GM21515 (cell line): Measurements from ENCODE around the gene ARF1.
A peak's percentile ranks its signal among the peaks of the same experiment; 100 is the strongest.

Source experiments
- ATAC-seq: cut with Tn5 transposase; IDR thresholded peaks from one replicate; pipeline ENCODE4 v1.9.1; 2021; ENCODE audit not compliant: unreplicated experiment

ARF1 gene

DNA sequence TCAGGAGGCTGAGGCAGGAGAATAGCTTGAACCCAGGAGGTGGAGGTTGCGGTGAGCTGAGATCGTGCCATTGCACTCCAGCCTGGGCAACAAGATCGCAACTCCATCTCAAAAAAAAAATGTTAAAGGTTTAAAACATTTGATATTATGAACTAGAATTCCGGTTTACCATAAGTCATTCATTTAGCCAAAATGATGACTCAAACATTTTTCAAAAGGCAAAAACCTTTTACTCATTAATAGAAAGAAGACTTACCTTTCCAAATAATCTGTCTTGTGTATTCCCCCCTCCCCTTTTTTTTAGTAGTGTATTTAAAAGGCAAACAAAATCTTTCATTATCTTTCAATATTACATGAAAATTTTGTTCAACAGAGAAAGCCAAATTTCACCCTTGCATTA is 34.8 kb downstream of the ARF1 start:
- no peak for ATAC-seq

DNA sequence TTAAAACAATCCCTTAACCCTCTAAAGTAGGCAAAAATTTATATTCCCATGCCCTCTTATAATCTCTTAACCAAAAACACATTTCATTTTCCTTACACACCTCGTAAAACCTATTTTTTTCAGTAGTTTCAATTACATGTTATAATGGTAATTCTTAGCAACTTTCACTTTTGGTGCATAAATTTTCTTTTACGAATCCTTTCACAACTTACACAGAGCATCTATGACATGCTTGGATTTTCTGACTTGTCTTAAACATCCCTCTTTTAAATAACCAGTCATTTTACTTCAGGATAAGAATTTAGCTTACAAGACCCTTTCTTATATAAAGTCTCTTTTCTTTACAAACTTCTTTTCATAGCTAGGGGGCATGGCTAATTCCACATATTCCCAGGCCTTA is 35.5 kb downstream of the ARF1 start:
- no peak for ATAC-seq

- no peak for ATAC-seq
These were observed 37.8 kb downstream of the ARF1 start for GRCh38 chr1:228120351-228120750.

- no peak for ATAC-seq
These were observed 38.5 kb downstream of the ARF1 start for GRCh38 chr1:228120857-228121489.

GRCh38 chr1:228122921-228123441 is 40.5 kb downstream of the ARF1 start:
- no peak for ATAC-seq

DNA sequence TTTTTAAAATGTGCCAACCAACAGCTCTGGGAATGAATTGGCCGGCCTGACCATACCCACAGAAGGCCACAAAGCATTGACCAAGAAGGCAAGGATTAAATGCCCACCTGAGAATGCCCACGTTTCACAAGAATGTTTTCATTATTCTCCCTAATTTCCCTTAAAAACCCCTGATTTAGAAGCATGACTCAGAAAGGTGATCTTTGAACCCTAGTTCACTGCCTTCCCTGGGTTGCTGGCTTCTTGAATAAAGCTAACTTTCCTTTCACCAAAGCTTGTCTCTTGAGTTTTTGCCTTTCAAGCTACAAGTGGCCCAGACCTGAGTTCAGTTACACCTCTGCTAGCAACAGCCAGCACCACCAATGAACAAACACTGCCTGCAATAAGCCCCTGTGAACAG is 41.0 kb downstream of the ARF1 start:
- ATAC-seq = no peak

DNA sequence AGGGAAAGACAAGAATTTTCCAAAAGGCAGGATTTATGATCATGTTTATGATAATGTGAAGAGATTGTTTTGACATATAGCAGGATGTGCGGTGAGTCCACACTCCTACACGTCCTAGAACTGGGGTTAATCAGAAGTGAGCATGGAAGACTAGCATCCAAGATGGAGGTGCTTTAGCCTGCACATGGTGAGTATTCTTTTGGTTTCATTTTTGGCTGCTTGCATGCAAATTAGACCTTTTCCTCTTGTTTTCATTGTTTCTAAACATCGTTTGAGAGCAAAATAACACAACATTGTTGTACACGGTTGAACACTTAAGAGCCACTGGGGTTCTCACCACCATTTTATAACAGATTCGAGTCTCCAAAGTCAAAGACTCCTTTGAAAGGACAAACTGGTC is 42.7 kb downstream of the ARF1 start:
- no peak for ATAC-seq

GRCh38 chr1:228131766-228132165 is 49.3 kb downstream of the ARF1 start:
- no peak for ATAC-seq

DNA sequence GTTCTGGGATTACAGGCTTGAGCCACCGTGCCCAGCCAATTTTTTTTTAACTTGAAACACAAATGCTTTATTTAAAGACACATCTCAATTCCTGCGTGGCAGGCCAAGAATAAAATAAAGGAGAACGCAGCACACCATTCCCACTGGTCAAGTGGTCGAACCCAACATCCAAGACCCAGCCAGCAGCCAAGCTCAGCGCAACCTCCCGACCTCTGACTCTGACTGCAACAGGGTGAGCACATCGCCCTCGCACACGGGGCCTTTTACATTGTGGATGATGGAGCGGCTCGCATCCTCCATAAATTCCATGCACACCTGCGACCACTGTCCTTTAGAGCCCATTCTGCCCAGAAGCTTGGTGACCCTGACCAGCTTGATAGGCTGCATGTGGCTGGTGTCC is 52.1 kb downstream of the ARF1 start:
- no peak for ATAC-seq

DNA sequence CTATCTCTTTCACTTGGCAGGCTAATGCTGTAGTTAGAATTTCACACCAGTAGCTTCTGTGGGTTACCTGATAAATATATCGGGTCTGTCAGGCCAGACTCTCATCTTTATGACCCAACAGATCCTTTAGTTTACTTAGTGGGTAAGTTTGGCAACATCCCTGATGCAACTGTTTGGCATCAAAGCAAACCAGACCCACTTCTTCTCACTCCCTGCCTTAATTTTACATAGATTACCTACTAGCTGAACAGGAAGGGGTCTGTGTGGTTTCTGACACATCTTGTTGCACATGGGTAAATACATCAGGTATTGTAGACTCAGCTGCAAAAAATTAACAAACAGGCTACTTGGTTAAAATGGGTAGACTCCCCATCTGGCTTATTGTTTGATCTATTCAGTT is 54.4 kb downstream of the ARF1 start:
- ATAC-seq = no peak

DNA sequence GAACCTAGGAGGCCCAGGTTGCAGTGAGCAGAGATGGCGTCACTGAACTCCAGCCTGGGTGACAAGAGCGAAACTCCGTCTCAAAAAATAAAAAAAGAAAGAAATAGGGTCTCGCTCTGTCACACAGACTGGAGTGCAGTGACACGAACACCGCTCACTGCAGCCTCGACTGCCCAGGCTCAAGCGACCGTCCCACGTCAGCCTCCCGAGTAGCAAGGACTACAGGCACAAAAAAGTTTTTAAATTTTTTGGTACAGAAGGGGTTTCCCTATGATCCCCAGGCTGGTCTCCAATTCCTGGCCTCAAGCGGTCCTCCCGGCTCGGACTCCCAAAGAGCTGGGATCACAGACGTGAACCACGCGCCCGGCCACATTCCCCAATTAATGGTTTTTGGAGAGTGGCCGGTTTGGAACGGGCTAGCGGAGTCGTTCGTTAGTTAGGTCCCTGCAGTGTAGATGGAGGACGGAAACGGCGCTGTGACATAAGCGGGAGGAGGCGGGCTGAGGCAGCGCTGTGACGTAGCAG is 57.0 kb downstream of the ARF1 start:
- ATAC-seq = no peak

DNA sequence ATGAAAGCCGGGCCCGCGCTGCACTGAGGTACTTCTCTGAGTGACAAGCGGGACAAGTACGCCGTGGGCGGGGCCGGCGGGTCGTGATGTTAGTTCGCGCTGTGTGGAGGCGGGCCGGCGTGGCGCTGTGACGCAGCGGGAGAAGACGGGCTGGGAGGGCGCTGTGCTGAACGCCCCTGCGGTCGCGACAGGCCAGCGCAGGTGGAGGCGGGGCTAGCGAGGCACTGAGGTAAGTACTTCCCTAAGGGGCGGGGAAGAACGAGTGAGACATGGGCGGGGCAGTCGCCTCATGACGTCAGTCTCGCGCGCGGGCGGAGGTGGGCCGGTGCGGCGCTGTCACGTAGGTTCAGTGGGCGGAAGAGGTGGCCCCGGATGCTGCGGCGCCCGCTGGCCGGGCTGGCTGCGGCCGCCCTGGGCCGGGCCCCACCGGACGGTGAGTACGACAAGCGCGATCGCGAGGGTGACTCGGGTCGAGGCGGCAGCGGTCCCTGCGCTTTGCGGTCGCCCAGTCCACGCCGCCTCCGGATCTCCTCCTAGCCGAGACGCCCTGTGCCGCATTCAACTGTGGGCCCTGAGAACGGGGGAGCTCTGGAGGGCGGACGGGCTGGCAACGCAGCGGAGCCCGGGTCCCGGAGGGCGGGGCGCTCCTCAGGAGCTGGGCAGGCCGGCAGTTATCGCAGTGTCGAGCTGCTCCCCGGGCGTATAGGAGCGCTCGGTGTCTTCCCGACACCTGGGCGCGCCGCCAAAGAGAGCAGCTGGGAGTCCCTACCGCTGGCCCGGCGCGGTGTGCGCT is 57.6 kb downstream of the ARF1 start, which contains the start of gene GUK1:
Gene GUK1 (plus strand): TSS at position 349 of the 793 bp plus-strand sequence. CDS start 24 bp downstream, at position 373.
- ATAC-seq = peak; percentile 92

DNA sequence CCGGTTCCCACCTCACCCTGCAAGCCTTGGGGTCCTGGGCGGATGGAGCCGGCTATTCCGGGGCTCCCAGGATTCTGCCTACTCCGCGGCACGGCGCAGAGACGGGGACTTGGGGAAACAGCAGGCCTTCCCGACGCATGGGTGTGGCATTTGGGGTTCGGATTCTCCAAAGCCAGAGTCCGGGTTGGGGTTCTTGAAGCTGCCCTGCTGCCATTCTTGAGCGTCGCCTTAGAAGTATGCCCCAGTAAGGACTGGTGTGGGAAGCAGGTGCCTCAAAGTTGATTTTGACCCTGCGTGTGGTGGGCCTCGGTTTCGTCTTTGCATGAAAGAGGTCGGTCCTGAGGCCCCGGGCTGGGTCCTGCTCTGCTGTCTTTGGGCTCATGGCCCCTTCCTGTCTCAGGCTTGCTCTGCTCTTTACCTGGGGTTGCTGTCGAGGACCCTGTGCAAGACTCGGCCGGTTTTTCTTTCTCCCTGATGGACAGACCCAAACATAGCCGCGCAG is 58.3 kb downstream of the ARF1 start:
- ATAC-seq = no peak

GRCh38 chr1:228141226-228142044 is 58.9 kb downstream of the ARF1 start:
- ATAC-seq = no peak

DNA sequence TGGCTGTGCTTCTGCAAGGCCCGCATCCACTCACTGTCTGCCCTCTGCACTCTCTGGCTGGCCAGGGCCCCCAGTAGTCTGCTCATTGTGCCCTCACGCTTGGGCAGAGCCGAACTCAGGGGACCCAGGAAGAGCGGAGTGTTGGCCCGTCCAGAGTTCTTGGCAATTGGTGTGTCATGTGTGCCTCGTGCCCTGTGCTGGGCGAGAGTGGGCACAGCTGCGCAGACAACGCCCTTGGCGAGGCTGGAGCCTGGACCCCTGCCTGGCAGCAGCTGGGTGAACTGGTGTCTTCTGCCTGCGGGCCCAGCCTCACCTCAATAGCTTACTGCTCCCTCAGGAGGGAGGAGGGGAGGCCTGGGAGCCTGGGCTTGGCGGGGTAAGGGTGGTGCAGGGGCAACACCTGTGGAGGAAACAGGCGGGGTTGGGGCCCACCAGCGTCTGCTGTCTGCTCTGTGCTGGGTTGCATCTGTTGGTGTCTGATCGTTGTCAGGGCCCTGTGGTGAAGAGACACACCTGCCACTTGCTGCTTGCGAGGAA is 59.7 kb downstream of the ARF1 start:
- ATAC-seq = no peak

DNA sequence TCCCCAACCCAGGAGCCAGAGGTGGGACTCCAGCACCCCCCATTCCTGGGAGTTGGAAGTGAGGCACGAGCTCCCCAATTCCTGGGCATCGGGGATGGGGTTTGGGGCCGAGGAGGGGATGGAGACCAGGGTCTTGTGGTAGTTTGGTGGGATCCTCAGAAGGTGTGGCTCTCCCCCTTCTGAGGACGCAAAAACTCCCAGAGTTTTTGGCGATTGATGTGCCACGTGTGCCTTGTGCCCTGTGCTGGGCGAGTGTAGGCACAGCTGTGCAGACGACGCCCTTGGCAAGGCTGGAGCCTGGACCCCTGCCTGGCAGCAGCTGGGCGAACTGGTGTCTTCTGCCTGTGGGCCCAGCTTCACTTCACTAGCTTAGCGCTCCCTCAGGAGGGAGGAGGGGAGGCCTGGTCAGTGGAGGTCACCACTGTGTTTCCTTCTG is 60.2 kb downstream of the ARF1 start:
- no peak for ATAC-seq

DNA sequence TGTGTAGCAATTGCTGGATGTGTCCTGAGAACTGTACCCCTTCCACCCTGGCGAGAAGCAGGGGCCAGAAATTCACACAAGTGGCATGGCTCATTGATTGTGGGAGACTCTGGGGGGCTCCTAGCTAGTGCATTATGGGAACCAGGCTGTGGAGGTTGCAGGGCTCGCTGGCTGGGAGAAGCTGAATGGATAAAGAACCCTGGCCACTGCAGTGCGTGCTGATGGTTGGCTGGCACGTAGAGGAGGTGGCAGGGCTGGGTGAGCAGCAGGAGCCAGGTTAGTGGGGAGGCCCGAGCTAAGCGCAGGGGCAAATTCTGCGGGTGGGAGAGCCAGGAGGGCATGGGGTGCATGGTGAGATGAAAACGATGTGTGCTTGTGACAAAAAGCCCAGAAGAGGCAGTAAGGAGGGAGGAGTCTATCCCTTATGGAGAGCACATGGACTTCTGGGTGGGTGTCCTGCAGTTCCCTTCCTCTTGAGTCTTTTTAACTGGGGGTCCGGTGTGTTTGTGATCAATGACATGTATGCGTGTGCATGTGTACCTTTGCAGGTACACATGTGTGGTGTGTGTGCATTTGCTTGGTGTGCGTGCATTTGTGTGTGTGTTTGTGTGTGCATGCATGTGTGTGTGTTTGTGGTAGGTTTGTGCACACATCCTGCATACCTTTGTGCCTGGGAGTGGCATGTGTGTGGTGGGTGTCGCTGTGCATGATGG is 61.1 kb downstream of the ARF1 start:
- no peak for ATAC-seq

DNA sequence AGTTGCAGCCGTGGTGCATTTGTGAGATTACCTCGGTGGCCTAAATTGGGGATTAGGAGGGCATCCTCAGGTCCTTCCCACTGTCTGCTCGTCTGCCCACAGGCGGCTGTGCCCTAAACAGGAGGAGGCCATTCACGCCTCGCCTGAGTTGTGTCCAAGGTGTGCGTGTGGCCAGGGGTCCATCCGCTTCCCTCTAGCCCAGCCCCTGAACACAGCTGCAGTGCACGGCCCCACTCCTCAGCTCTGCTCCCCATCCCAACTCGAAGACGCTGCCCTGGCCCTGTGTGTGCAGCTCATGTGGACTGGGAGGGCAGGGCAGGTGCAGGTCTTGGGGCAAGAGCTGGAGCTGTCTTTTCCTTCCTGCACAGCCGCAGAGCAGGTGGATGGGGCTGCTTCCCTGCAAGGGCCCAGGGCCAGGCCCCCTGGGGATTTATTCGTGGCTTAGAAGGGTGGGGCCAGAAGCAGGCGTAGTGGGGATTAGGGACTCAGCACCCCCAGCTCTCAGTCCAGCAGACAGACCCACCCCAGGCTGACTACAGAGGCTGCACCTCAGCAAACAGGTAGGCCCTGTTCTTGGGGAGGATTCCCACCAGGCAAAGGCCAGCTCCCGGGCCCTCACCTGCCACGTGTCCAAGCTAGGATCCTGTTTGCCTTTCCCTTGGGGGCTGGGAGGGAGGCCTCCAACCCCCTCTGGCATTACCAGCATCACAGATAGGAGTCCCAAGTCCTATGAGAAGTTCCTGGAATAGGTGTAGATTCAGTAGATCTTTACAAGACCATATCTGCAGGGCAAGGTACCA is 61.9 kb downstream of the ARF1 start:
- no peak for ATAC-seq

- no peak for ATAC-seq
These were observed 62.5 kb downstream of the ARF1 start for GRCh38 chr1:228144993-228145343.
